Prostate gland (tissue), 2 donors: Measurements from ENCODE around the gene NNAT. TPM values are rescaled to one million over a fixed set of nuclear protein-coding genes. Genes with fewer than 3 reads are reported as not detected.

Experiments used
- DNase-seq: peaks from one replicate; pipeline ENCODE4 v3.0.0-alpha.2; 2019; ENCODE audit warnings: low spot score
- H3K27ac ChIP-seq, 2 donors: fragments of 200-600 bp; sonication (generic); 2 replicates each; pipeline ENCODE4 v1.5.1; 2017 to 2019
- H3K27me3 ChIP-seq: fragments of 200-600 bp; sonication (generic); replicated peaks from 2 replicates; pipeline ENCODE4 v1.5.1; 2019; ENCODE audit not compliant: insufficient read depth
- H3K36me3 ChIP-seq, 2 donors: fragments of 200-600 bp; sonication (generic); 1 replicate in 1 of 2; 2 replicates in 1 of 2; pipeline versions ENCODE4 v1.5.1 to v1.8.1; 2017 to 2019
- H3K4me1 ChIP-seq: fragments of 200-600 bp; sonication (generic); replicated peaks from 2 replicates; pipeline ENCODE4 v1.5.1; 2019
- H3K4me3 ChIP-seq, 2 donors: fragments of 200-600 bp; sonication (generic); 2 replicates each; pipeline ENCODE4 v1.5.1; 2017 to 2019
- H3K9me3 ChIP-seq: fragments of 200-600 bp; sonication (generic); 2 replicates; pipeline ENCODE4 v1.5.1; 2017
- POLR2A ChIP-seq: fragments of 450-650 bp; IDR thresholded peaks from one replicate; pipeline ENCODE4 v1.6.1; 2016; ENCODE audit warnings: antibody characterized with exemption, mild to moderate bottlenecking
- POLR2AphosphoS5 ChIP-seq: sonication (generic); formaldehyde crosslinking; IDR thresholded peaks from one replicate; pipeline ENCODE4 v1.6.1; 2017; ENCODE audit warnings: antibody characterized with exemption
- WGBS: methylation state at CpG from one replicate; pipeline ENCODE4 v1.1.5; 2018; 5-methylcytosine and 5-hydroxymethylcytosine counted together
- intact Hi-C: fragments of 100-400 bp; cut with DNase I; formaldehyde crosslinking; loops from one replicate; pipeline ENCODE4 v1.14.2; 2022
- total RNA-seq, 2 donors: library from RNA; depleted of rRNA; stranded (reverse); fragments of >200 nt; gene quantifications; one replicate each; pipeline ENCODE4 v1.1.0, GENCODE V29; 2016
- TF ChIP-seq, protein P1 (sequence below), 4 experiments: fragments of 200-600 bp in 2 of 4; fragments of 450-650 bp in 2 of 4; sonication (generic) in 2 of 4; IDR thresholded peaks; 1 replicate in 3 of 4; 2 replicates in 1 of 4; pipeline ENCODE4 v1.5.1; 2016 to 2019; ENCODE audit warnings: antibody characterized with exemption in 4 of 4, mild to moderate bottlenecking in 2 of 4, moderate library complexity in 2 of 4

NNAT gene
- total RNA-seq, 2 donors from 2014 or later = 0.41 to 4.3 TPM

DNA sequence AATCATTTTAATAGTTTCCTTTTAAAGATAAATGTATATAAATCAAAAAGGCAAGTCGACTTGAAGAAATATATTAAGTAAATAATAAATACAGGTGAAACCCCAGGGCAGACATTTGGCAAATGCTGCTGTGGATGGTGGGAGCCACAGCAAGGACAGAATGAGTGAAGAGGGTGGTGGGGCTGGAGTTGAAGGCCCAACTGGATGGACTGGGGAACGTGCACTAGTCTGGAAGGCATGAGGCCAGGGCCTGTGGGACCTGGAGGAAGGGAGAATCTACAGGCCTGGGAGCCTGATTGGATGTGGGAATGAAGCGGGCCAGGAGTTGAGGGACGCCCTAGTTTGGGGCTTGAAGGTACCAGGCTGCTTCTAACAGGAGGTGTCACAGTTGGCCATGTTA lies 37.3 kb downstream of the NNAT start:
- Histone ChIP-seq H3K9me3 (no peaks in the 10 kb centered on the region), H3K4me1 (no peaks in the 10 kb centered on the region), H3K27me3 (peaks cover 3% of the 10 kb centered on the region), H3K36me3 (no peaks in the 10 kb centered on the region), H3K4me3 (no peak overlapping the region), H3K27ac (no peak overlapping the region)
- WGBS = 76% methylated on average over 4 of the region's 4 CpGs
- no peak for TF ChIP-seq POLR2AphosphoS5
- TF ChIP-seq POLR2A = no peak
- TF ChIP-seq, protein P1, sequence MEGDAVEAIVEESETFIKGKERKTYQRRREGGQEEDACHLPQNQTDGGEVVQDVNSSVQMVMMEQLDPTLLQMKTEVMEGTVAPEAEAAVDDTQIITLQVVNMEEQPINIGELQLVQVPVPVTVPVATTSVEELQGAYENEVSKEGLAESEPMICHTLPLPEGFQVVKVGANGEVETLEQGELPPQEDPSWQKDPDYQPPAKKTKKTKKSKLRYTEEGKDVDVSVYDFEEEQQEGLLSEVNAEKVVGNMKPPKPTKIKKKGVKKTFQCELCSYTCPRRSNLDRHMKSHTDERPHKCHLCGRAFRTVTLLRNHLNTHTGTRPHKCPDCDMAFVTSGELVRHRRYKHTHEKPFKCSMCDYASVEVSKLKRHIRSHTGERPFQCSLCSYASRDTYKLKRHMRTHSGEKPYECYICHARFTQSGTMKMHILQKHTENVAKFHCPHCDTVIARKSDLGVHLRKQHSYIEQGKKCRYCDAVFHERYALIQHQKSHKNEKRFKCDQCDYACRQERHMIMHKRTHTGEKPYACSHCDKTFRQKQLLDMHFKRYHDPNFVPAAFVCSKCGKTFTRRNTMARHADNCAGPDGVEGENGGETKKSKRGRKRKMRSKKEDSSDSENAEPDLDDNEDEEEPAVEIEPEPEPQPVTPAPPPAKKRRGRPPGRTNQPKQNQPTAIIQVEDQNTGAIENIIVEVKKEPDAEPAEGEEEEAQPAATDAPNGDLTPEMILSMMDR (IDR thresholded peaks at IDR 0.05) = no peak
- intact Hi-C loops = no loop called here
- no peak for DNase-seq

GRCh38 chr20:37558779-37559178 lies 37.7 kb downstream of the NNAT start:
- no peak for DNase-seq
- WGBS = 89% methylated on average over 4 of the region's 4 CpGs

GRCh38 chr20:37559312-37560027 lies 38.4 kb downstream of the NNAT start:
- H3K4me1 ChIP-seq = no peaks in the 10 kb centered on the region
- no peak overlapping the region for H3K4me3 ChIP-seq
- DNase-seq = no peak
- WGBS = 86% methylated on average over 11 of the region's 11 CpGs
- peaks cover 3% of the 10 kb centered on the region for H3K27me3 ChIP-seq
- TF ChIP-seq POLR2AphosphoS5 (no peak), POLR2A (no peak)
- TF ChIP-seq, protein P1 (IDR thresholded peaks at IDR 0.05) = no peak
- no peaks in the 10 kb centered on the region for H3K9me3 ChIP-seq
- intact Hi-C loops = loop anchor here (5.0 to 10.0 kb wide), 2 partner anchors 663 to 765 kb away; no protein-coding TSS in a partner anchor
- no peak overlapping the region for H3K27ac ChIP-seq
- no peaks in the 10 kb centered on the region for H3K36me3 ChIP-seq

More at GRCh38 chr20:37558779-37559178, 37.7 kb downstream of the NNAT start:
- no peaks in the 10 kb centered on the region for H3K4me1 ChIP-seq
- intact Hi-C loops = no loop called here
- H3K36me3 ChIP-seq = no peaks in the 10 kb centered on the region
- H3K27ac ChIP-seq = no peak overlapping the region
- H3K9me3 ChIP-seq = no peaks in the 10 kb centered on the region
- H3K27me3 ChIP-seq = peaks cover 3% of the 10 kb centered on the region
- no peak overlapping the region for H3K4me3 ChIP-seq
- TF ChIP-seq POLR2A = no peak
- TF ChIP-seq, protein P1 (IDR thresholded peaks at IDR 0.05) = no peak
- TF ChIP-seq POLR2AphosphoS5 = no peak

GRCh38 chr20:37560629-37561028 lies 39.6 kb downstream of the NNAT start:
- no peak for DNase-seq
- intact Hi-C loops = loop anchor here (5.0 to 10.0 kb wide), 2 partner anchors 662 to 764 kb away; no protein-coding TSS in a partner anchor

More at GRCh38 chr20:37560629-37561028, 39.6 kb downstream of the NNAT start:
- TF ChIP-seq, protein P1 (IDR thresholded peaks at IDR 0.05) = no peak
- TF ChIP-seq POLR2AphosphoS5 = no peak
- no peak for TF ChIP-seq POLR2A
- 37% methylated on average over 4 of the region's 4 CpGs for WGBS
- H3K4me1 ChIP-seq = no peaks in the 10 kb centered on the region
- no peak overlapping the region for H3K4me3 ChIP-seq
- H3K36me3 ChIP-seq = no peaks in the 10 kb centered on the region
- no peaks in the 10 kb centered on the region for H3K9me3 ChIP-seq
- no peak overlapping the region for H3K27ac ChIP-seq
- H3K27me3 ChIP-seq = peaks cover 3% of the 10 kb centered on the region
